SW480 (cell line): ENCODE measurements around the gene KRT83.

Experiments
- DNase-seq: peaks from one replicate; pipeline ENCODE4 v3.0.0-alpha.2; 2016; ENCODE audit warnings: low spot score

The KRT83 gene

DNA sequence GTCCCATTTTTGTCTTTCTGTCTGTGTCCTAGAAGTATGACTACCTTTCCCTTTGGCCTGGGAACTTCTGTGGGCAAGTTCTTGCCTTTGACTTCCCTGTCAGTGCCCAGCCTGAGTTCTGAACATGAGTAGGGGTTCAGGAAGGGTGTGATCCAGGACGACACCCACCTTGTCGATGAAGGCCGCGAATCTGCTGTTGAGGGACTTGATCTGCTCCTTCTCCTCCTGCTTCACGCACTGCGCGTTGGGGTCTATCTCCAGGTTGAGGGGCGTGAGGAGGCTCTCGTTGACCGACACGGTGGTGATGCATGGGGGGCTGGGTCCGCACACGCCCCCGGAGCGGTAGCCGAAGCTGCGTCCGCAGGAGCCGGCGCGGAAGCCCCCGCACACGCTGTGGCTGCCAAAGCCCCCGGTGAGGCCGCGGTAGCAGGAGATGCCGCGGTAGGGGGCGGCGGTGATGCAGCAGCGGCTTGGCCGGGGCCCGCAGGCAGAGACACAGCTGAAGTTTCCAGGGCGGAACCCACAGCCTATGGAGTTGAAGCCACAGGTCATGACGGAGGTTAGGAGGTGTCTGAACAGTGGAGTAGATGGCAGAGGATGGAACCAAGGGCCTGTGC is at the start of gene KRT83:
Gene KRT83, minus strand, starts transcription at position 615 of the 617 bp plus-strand sequence. Its CDS starts 63 bp downstream, at position 552.
- no peak for DNase-seq

DNA sequence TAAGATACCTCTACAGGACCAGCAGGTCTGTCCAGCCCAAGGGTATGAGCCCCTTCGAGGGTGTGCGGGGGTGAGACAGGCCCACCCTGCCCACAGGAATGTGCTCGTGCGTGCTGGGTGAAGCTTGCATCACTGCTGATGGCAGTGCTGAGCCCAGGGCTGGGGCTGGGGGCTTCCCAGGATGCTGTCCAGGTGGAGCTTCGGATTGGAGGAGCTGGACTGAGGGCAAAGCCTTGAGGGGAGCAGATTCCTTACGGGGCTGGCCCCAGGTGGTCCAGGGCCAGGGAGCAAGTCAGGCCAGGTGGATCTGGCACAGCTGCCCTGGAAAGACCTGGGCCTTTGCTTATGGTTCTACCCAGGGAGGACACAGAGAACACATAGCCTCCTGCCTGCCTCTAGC is 48.6 kb upstream of the KRT83 start:
- no peak for DNase-seq

GRCh38 chr12:52369211-52369610 is 48.0 kb upstream of the KRT83 start:
- no peak for DNase-seq

DNA sequence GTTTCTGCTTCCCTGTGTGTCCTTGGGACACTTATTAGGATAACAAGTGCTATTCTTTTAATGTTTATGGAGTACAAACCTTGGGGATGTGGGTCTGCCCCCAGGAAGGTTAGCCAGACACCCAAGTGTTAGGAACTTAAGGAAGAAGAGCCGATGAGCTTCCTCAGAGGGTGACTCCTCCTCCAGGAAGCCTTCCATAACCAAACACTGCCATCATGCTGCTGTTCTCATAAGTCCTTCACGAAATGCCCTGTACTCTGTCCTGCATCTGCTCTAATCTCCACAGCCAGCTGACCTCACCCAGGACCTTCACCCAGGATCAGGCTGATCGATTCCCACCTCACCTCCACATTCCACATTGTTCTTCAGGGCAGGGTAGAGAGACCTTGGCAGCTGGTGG is 47.3 kb upstream of the KRT83 start:
- no peak for DNase-seq

DNA sequence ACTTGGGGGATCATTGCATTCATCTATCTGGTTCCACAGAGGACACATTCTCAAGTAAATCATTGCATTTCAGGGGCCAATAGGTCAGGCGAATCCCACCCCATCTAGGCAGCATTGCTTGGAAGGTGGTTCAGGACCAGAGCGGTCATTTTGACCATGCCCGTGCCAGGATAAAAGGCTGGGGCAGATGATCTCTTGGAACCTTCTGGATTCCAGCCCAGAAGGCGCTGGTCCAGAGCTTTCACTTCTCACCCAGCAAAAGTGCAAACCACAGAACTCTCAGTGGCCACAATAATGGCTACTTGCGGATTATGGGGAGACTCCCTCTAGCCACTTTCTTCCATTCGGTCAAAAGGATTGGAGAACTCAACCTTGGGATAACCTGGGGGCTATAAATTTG is 46.7 kb upstream of the KRT83 start:
- no peak for DNase-seq

DNA sequence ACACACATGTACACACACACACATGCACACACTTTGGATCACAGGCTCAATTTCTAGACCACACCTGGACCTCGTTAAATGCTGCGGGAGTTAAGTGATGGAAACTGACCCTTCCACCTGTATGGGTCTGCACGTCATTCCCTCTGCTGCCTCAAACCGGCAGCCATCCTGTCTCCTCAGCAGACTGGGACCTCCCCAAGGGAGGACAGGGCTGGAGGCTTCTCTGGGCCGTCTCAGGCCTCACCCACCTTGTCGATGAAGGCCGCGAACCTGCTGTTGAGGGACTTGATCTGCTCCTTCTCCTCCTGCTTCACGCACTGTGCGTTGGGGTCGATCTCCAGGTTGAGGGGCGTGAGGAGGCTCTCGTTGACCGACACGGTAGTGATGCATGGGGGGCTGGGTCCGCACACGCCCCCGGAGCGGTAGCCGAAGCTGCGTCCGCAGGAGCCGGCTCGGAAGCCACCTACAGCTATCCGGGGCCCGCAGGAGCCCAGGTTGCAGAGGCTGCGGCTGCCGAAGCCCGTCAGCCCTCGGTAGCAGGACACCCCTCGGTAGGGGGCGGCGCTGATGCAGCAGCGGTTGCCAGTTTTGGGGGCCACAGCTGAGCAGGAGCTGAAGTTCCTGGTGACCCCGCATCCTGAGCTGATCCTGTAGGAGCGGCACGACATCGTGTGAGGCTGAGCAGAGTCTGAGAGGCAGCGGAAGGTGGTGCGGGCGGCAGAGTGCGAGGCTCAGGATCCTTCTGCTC is 45.7 kb upstream of the KRT83 start, which contains the start of gene KRT85:
Gene KRT85, minus strand, starts transcription at position 744 of the 748 bp plus-strand sequence. Its CDS starts 76 bp downstream, at position 668.
- no peak for DNase-seq

DNA sequence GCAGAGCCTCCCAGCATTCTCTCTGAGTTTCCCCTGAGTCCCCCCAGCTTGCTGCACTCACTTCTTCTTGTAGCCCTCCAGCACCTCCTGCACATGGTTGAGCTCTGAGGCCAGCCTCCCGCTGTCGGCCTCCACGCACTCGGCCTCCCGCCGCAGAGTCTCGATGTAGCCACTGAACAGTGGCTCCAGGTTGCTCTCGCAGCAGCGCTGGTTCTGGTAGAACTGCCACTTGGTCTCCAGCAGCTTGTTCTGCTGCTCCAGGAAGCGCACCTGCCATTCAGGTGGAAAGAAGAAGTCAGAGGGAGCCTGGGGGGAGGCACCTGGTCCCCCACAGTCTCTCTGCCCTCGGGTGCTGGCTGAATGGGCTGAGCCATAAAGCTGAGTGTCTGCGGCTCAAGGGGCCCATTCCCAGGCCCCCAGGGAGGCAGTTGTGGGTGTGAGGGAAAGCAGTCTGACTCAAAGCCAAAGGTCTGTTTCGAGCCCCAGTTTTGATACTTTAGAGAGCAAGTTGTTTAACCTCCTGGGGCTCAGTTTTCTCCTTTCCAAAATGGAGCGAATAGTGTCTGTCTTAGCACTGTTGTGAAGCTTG is 43.8 kb upstream of the KRT83 start:
- DNase-seq, result no peak

DNA sequence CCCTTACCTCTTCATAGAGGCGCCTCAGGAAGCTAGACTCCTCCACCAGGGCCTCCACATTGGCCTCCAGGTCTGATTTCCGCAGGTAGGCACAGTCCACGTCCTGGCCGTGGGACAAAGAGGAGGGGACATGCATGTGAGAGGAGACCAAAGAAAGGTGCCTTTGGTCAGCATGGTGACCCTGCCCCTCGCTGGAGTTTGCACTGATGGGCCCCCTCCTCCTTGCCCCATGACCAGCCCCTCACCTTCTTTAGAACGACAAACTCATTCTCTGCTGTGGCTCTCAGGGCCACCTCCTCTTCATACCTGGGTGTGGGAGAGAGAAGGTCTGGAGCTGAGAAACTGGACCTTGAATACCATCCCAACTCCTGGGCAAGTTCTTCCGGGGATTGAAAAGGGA is 42.9 kb upstream of the KRT83 start:
- DNase-seq, result no peak

DNA sequence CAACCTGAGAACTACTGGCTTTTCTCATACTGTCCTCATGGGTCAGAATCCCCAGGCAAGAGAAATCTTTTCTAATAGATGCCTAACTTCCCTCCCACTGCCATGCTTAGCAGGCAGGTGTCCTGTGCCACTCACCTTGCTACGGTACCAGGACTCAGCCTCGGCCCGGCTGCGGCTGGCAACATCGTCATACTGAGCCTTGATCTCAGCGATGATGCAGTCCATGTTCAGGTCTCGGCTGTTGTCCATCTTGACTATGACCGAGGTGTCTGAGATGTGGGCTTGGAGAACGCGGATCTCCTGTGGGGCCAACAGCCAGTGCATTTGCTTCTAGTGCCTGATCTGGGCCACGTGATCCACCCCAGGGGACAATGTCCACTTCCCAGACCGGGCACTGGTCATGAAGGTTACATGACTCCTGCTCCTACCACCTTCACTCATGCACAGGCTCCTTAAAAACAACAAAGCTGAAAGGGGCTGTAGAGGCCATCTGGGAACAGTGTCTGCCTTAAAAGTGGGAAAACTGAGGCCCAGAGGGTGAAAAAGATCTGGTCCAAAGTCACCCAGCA is 42.0 kb upstream of the KRT83 start:
- DNase-seq, result no peak

DNA sequence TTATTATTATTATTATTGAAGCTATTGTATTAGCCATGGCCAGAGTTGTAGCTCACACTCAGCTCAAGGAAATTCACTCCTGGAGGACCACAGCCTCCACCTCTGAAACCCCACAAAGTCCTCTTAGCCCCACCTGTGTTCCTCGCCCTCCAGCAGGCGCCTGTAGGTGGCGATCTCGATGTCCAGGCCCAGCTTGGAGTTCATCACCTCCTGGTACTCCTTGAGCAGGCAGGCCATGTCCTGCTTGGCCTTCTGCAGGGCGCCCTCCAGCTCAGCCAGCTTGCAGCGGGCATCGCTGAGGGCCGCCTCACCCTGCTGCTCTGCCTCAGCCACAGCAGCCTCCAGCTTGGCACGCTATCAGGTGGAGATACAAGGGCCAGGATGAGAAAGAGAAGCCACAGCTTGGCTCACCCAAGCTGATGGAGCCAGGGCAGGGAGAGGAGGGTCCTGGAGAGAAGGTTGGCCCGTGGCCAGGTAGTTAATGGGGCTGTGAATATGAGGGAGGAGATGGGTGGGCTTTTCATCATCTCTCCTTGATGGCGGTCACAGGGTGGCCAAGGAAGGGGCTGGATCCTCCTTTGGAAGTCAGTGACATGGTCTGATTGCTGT is 41.0 kb upstream of the KRT83 start:
- no peak for DNase-seq

DNA sequence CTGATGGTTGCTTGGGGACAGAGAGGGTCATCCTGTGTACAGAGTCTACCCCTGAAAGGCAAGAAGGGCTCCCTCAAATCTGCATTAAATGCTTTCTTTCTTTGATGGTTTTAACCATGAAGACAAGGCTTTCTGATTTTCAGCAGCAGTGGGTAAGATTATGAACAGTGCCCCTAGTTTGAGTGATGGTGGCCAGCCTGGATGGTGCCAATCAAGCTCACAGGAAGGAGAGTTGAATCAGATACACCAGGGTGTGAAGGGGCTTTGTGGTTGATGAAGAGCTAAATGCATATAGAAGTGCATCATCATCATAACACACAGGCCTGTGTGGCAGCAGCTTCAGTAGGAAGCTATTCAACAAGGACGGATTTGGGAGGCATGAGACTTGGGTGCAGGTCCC is 40.4 kb upstream of the KRT83 start:
- DNase-seq, result no peak

DNA sequence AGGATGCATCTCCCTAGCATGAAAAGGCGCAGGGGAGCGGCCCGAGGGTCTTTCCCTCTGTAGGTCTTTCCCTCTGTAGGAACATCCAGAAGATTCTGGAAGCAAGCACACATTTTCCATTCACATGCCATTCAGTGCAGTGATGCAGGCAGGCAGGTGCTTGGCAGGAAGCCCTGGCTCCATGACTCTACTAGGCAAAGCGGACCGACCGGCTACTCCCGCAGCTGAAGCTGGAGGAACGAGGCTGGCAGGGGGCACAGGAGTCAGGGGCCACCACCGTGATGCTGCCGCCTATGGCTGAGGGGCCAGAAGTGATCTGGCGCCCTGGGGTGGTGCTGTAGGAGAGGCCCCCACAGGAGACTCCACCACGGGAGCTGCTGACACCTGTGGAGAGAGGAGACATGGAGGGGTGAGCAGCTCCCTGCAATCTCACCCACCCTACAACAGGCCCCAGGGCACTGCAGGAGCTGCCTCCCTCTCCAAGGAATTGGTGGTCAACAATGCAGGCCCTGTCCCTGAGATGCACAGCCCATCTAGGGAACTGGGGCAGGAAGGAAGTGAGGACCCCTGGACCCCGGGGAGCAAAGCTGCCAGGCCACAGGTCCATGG is 39.6 kb upstream of the KRT83 start:
- no peak for DNase-seq

DNA sequence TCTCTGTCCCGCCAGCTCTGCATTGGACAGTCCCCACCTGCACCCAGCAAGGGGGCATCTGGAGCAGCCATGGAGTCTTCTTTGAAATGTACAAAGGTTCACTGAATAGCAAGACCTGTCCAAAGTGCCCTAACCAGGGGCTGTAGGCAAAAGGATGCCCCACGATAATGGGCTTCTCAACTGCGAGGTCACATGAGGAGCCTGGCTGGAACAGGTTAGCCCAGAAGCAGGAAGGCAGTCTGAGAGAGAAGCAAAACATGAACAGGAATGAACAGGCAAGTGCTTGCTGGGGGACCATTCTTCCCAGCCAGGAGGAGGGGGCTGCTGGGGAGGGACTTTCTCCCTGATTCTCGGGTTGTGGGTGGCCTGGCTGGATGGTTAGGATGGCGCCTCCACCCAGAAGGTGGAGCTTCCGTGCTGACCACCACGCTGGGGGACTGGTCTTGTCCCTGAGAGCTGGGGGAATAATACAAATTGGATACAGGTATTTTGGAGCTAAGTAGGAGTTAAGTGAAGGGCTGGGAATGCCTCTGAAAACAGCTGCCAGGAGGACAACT is 39.0 kb upstream of the KRT83 start:
- DNase-seq, result no peak

DNA sequence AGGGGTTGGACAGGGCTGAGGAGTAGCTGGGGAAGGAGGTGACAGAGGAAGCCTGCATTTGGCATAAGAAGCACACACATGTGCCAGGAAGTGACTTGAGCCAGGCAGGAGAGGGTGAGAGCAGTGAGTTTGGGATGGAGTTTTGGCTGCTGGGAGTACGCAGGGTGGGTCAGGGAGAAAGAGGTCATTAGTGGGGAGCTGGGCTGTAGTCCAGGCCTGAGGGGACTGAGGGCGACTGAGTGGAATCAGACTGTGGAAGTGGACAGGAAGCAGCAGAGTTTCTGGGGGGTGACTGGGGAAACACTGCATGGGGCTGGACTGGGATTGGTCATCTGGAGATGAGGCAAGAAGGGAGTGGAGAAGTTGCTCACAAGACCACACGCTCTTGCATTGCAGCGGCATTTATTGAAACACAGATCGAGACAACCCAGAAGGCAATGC is 38.4 kb upstream of the KRT83 start:
- no peak for DNase-seq

GRCh38 chr12:52358575-52359350 is 37.6 kb upstream of the KRT83 start:
- peak; percentile 14 for DNase-seq

DNA sequence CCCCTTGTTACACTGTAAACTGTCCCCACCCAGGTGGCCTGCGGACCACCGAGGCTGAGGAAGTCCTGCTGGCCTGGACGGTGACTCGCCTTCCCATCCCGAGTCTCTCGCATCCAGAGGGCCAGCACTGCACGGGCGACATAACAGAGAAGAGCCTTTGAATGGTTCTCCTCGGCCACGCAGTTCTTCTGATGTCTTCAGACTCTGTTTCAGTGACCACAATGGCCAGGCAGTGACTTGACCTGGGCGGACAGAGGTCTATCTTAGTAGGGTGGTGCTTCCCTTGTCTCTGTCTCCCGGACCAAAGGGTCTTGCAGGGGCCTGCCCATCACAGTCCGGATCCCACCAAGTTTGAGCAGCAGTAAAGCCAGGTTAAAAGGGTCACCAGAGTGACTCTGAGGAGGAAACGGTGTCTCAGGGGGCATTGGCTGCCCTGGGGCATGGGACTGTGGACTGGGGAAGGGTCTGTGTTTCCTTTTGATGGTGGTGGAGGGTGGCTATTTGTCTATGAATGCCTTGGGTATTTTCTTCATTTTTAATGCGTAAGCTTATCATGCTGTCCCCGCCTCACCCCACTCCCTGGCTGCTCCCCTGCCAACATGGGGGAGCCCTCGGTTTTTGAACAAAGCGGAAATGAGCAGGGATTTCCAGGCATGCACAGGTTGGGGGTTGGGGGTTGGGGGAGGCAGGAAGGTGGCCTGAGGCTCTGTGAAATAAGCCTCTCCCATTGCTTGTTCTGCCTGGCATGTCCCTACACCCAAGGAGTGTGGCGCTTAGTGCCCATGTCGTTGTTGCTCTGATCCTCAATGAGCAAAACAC is 35.8 kb upstream of the KRT83 start:
- no peak for DNase-seq

- no peak for DNase-seq
Observed at GRCh38 chr12:52356031-52356761, 35.0 kb upstream of the KRT83 start.

GRCh38 chr12:52355176-52355575 is 34.0 kb upstream of the KRT83 start:
- DNase-seq, result no peak

GRCh38 chr12:52354200-52354599 is 33.0 kb upstream of the KRT83 start:
- DNase-seq, result no peak
